ENCODE results near the gene CYP26A1. TPM values are rescaled to one million over a fixed set of nuclear protein-coding genes. Genes with fewer than 3 reads are reported as not detected.

Gene CYP26A1
- total and polyA plus RNA-seq, 2 donors = 1.2 to 7.8 TPM

DNA sequence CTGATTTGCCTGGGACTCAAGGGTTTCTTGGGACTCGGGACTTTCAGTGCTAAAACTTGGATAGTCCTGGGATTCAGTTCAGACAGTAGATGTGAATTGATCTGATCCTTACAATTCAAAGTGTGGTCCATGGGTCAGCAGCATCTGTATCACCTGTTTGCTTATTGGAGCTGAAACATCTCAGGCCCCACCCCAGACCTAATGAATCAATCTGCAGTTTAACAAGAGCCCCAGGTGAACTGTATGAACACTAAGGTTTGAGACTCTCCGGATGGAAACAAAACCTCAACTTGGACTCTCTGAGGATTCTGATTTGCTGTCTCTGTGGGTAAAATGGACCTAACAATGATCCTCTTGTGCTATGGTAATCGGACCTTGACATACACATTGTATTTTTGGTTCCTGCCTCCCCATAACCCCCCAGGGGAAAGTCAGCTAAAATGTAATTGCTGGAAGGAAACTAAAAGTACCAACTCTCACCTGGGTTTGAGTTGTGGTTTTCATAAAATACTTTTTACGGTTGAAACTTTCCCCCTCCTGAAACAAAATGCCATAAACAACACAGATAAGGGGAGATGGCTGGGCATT is 11.7 kb downstream of the CYP26A1 start:
- H3K4me1 ChIP-seq (ENCODE audit: control insufficient read depth in 2 of 2, insufficient read depth in 2 of 2, low read length in 2 of 2) = peaks cover 0 to 2% of the 10 kb centered on the region in 2 donors
- peaks cover 0 to 14% of the 10 kb centered on the region in 2 donors for H3K27me3 ChIP-seq (ENCODE audit: control insufficient read depth in 2 of 2, insufficient read depth in 1 of 2, low read length in 1 of 2)
- no peaks in the 10 kb centered on the region for H3K9me3 ChIP-seq (ENCODE audit: control insufficient read depth in 2 of 2, insufficient read depth in 1 of 2, low read length in 1 of 2)
- WGBS = 77% methylated on average over 4 of the region's 4 CpGs
- DNase-seq (ENCODE audit: low read depth in 6 of 9, low spot score in 9 of 9) = no peak
- H3K4me3 ChIP-seq (ENCODE audit: low read length in 2 of 2) = no peak overlapping the region
- H3K27ac ChIP-seq (ENCODE audit: low read depth in 1 of 2, low read length in 1 of 2) = no peak overlapping the region
- no peaks in the 10 kb centered on the region for H3K36me3 ChIP-seq (ENCODE audit: control insufficient read depth in 2 of 2, insufficient read depth in 2 of 2, low read length in 1 of 2)

DNA sequence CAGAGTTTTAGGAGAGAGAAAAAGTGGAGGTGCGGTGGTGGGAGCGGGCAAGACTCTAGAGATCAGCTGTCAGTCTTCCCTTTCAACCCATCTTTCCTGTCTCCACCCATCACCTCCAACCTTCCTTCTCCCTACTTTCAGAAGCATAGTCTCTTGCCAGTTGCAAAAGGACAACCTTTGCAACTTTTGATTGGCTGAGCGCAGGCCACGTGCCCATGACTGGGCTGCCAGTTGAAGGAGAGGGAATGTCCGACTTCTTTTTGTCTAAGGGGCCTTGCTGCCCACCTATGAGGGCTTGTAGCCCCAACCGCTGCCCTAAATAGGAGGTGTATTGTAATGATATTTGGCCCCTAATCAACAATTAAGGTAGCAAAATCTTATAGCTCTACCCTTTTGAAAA is 12.6 kb downstream of the CYP26A1 start:
- no peaks in the 10 kb centered on the region for H3K36me3 ChIP-seq (ENCODE audit: control insufficient read depth in 2 of 2, insufficient read depth in 2 of 2, low read length in 1 of 2)
- H3K27me3 ChIP-seq (ENCODE audit: control insufficient read depth in 2 of 2, insufficient read depth in 1 of 2, low read length in 1 of 2) = peaks cover 0 to 8% of the 10 kb centered on the region in 2 donors
- no peaks in the 10 kb centered on the region for H3K4me1 ChIP-seq (ENCODE audit: control insufficient read depth in 2 of 2, insufficient read depth in 2 of 2, low read length in 2 of 2)
- 98% methylated on average over 6 of the region's 6 CpGs for WGBS
- H3K4me3 ChIP-seq (ENCODE audit: low read length in 2 of 2) = no peak overlapping the region
- DNase-seq (ENCODE audit: low read depth in 6 of 9, low spot score in 9 of 9) = no peak
- no peak overlapping the region for H3K27ac ChIP-seq (ENCODE audit: low read depth in 1 of 2, low read length in 1 of 2)
- no peaks in the 10 kb centered on the region for H3K9me3 ChIP-seq (ENCODE audit: control insufficient read depth in 2 of 2, insufficient read depth in 1 of 2, low read length in 1 of 2)

DNA sequence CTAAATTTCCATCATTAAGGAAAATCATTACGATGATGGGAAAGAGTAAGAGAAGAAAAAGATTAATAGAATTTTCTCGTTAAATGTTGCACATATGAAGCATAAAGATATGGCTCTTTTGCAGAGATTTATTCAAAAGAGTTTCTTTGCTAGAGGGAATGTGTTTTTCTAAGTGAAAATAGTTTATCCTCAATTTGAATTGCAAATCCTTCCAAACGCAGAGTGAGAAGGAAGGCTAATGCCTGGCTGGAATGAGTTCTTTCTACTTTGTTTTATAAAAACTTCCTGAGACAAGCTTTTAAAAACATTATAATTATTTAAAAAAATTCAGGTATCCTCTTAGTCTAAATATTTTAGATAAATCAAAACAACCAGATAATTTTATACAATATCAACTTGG is 14.2 kb downstream of the CYP26A1 start:
- Histone ChIP-seq H3K27me3 (ENCODE audit: control insufficient read depth in 2 of 2, insufficient read depth in 1 of 2, low read length in 1 of 2) (peaks cover 0 to 4% of the 10 kb centered on the region in 2 donors), H3K36me3 (ENCODE audit: control insufficient read depth in 2 of 2, insufficient read depth in 2 of 2, low read length in 1 of 2) (no peaks in the 10 kb centered on the region), H3K4me3 (ENCODE audit: low read length in 2 of 2) (no peak overlapping the region), H3K4me1 (ENCODE audit: control insufficient read depth in 2 of 2, insufficient read depth in 2 of 2, low read length in 2 of 2) (no peaks in the 10 kb centered on the region), H3K9me3 (ENCODE audit: control insufficient read depth in 2 of 2, insufficient read depth in 1 of 2, low read length in 1 of 2) (no peaks in the 10 kb centered on the region), H3K27ac (ENCODE audit: low read depth in 1 of 2, low read length in 1 of 2) (no peak overlapping the region)
- no peak for DNase-seq (ENCODE audit: low read depth in 6 of 9, low spot score in 9 of 9)
- 97% methylated on average over 3 of the region's 3 CpGs for WGBS

GRCh38 chr10:93088466-93088865 is 14.8 kb downstream of the CYP26A1 start:
- no peak for DNase-seq (ENCODE audit: low read depth in 6 of 9, low spot score in 9 of 9)

DNA sequence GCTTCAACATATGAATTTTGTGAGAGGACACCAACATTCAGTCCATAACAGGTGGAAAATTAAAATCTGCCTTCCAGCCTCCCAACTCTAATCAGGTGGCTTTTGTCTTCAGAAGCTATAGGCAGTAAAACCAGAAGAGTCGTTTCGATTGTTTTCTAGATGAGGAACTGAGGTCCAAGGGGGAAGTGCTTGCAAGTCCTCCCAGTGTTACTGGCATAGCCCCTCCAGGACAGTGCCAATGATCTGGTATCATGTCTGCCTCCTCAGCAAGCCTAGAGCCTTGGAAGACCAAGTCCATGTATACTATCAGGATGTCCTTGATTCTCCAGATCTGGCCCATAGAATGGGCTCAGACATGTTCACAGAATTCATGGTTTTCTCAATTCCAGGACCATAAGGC is 16.9 kb downstream of the CYP26A1 start:
- no peak for DNase-seq (ENCODE audit: low read depth in 6 of 9, low spot score in 9 of 9)
- 64% methylated on average over 2 of the region's 2 CpGs for WGBS
- H3K4me3 ChIP-seq (ENCODE audit: low read length in 2 of 2) = no peak overlapping the region
- no peaks in the 10 kb centered on the region for H3K36me3 ChIP-seq (ENCODE audit: control insufficient read depth in 2 of 2, insufficient read depth in 2 of 2, low read length in 1 of 2)
- H3K27me3 ChIP-seq (ENCODE audit: control insufficient read depth in 2 of 2, insufficient read depth in 1 of 2, low read length in 1 of 2) = peaks cover 0 to 4% of the 10 kb centered on the region in 2 donors
- H3K4me1 ChIP-seq (ENCODE audit: control insufficient read depth in 2 of 2, insufficient read depth in 2 of 2, low read length in 2 of 2) = no peaks in the 10 kb centered on the region
- H3K9me3 ChIP-seq (ENCODE audit: control insufficient read depth in 2 of 2, insufficient read depth in 1 of 2, low read length in 1 of 2) = no peaks in the 10 kb centered on the region
- no peak overlapping the region for H3K27ac ChIP-seq (ENCODE audit: low read depth in 1 of 2, low read length in 1 of 2)

More at GRCh38 chr10:93088466-93088865, 14.8 kb downstream of the CYP26A1 start:
- Histone ChIP-seq H3K9me3 (ENCODE audit: control insufficient read depth in 2 of 2, insufficient read depth in 1 of 2, low read length in 1 of 2) (no peaks in the 10 kb centered on the region), H3K27me3 (ENCODE audit: control insufficient read depth in 2 of 2, insufficient read depth in 1 of 2, low read length in 1 of 2) (peaks cover 0 to 4% of the 10 kb centered on the region in 2 donors), H3K36me3 (ENCODE audit: control insufficient read depth in 2 of 2, insufficient read depth in 2 of 2, low read length in 1 of 2) (no peaks in the 10 kb centered on the region), H3K27ac (ENCODE audit: low read depth in 1 of 2, low read length in 1 of 2) (no peak overlapping the region), H3K4me3 (ENCODE audit: low read length in 2 of 2) (no peak overlapping the region), H3K4me1 (ENCODE audit: control insufficient read depth in 2 of 2, insufficient read depth in 2 of 2, low read length in 2 of 2) (no peaks in the 10 kb centered on the region)
- 90% methylated on average over 4 of the region's 4 CpGs for WGBS

GRCh38 chr10:93091960-93092359 is 18.3 kb downstream of the CYP26A1 start:
- Histone ChIP-seq H3K4me1 (ENCODE audit: control insufficient read depth in 2 of 2, insufficient read depth in 2 of 2, low read length in 2 of 2) (no peaks in the 10 kb centered on the region), H3K9me3 (ENCODE audit: control insufficient read depth in 2 of 2, insufficient read depth in 1 of 2, low read length in 1 of 2) (no peaks in the 10 kb centered on the region), H3K36me3 (ENCODE audit: control insufficient read depth in 2 of 2, insufficient read depth in 2 of 2, low read length in 1 of 2) (no peaks in the 10 kb centered on the region), H3K27ac (ENCODE audit: low read depth in 1 of 2, low read length in 1 of 2) (no peak overlapping the region), H3K4me3 (ENCODE audit: low read length in 2 of 2) (no peak overlapping the region), H3K27me3 (ENCODE audit: control insufficient read depth in 2 of 2, insufficient read depth in 1 of 2, low read length in 1 of 2) (peaks cover 0 to 4% of the 10 kb centered on the region in 2 donors)
- no peak for DNase-seq (ENCODE audit: low read depth in 6 of 9, low spot score in 9 of 9)
- 98% methylated on average over 3 of the region's 3 CpGs for whole genome bisulfite sequencing

GRCh38 chr10:93095225-93095624 is 21.5 kb downstream of the CYP26A1 start:
- H3K4me3 ChIP-seq (ENCODE audit: low read length in 2 of 2) = no peak overlapping the region
- H3K36me3 ChIP-seq (ENCODE audit: control insufficient read depth in 2 of 2, insufficient read depth in 2 of 2, low read length in 1 of 2) = no peaks in the 10 kb centered on the region
- WGBS = 98% methylated on average over 1 of the region's 1 CpG
- H3K4me1 ChIP-seq (ENCODE audit: control insufficient read depth in 2 of 2, insufficient read depth in 2 of 2, low read length in 2 of 2) = no peaks in the 10 kb centered on the region
- no peaks in the 10 kb centered on the region for H3K9me3 ChIP-seq (ENCODE audit: control insufficient read depth in 2 of 2, insufficient read depth in 1 of 2, low read length in 1 of 2)
- no peak overlapping the region for H3K27ac ChIP-seq (ENCODE audit: low read depth in 1 of 2, low read length in 1 of 2)
- no peak for DNase-seq (ENCODE audit: low read depth in 6 of 9, low spot score in 9 of 9)
- no peaks in the 10 kb centered on the region for H3K27me3 ChIP-seq (ENCODE audit: control insufficient read depth in 2 of 2, insufficient read depth in 1 of 2, low read length in 1 of 2)

DNA sequence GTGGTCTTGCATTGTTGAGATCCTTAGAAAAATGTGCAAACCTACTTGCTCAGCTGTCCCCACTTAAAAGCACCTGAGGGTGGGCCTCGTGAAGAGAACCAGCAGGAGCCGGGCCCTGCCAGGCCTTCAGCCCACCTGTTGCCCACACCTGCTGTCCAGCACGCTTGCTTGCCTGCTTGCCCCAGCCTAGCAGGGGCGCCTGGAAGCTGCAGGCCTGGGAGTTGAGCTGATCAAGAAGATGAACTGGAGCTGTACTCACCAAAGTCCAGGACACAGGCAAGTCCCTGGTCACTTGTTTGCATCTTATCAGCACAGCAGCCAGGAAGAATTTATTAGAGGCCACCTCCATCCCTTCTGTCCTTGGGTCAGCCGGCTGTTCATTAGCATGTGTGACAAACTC is 23.2 kb downstream of the CYP26A1 start:
- Histone ChIP-seq H3K27ac (ENCODE audit: low read depth in 1 of 2, low read length in 1 of 2) (no peak overlapping the region), H3K36me3 (ENCODE audit: control insufficient read depth in 2 of 2, insufficient read depth in 2 of 2, low read length in 1 of 2) (no peaks in the 10 kb centered on the region), H3K4me3 (ENCODE audit: low read length in 2 of 2) (no peak overlapping the region), H3K4me1 (ENCODE audit: control insufficient read depth in 2 of 2, insufficient read depth in 2 of 2, low read length in 2 of 2) (no peaks in the 10 kb centered on the region), H3K9me3 (ENCODE audit: control insufficient read depth in 2 of 2, insufficient read depth in 1 of 2, low read length in 1 of 2) (no peaks in the 10 kb centered on the region), H3K27me3 (ENCODE audit: control insufficient read depth in 2 of 2, insufficient read depth in 1 of 2, low read length in 1 of 2) (no peaks in the 10 kb centered on the region)
- no peak for DNase-seq (ENCODE audit: low read depth in 6 of 9, low spot score in 9 of 9)
- WGBS = 92% methylated on average over 5 of the region's 5 CpGs

- Histone ChIP-seq H3K27ac (ENCODE audit: low read depth in 1 of 2, low read length in 1 of 2) (no peak overlapping the region), H3K4me3 (ENCODE audit: low read length in 2 of 2) (no peak overlapping the region), H3K27me3 (ENCODE audit: control insufficient read depth in 2 of 2, insufficient read depth in 1 of 2, low read length in 1 of 2) (no peaks in the 10 kb centered on the region), H3K36me3 (ENCODE audit: control insufficient read depth in 2 of 2, insufficient read depth in 2 of 2, low read length in 1 of 2) (no peaks in the 10 kb centered on the region), H3K9me3 (ENCODE audit: control insufficient read depth in 2 of 2, insufficient read depth in 1 of 2, low read length in 1 of 2) (no peaks in the 10 kb centered on the region), H3K4me1 (ENCODE audit: control insufficient read depth in 2 of 2, insufficient read depth in 2 of 2, low read length in 2 of 2) (no peaks in the 10 kb centered on the region)
- WGBS = 94% methylated on average over 9 of the region's 9 CpGs
- DNase-seq (ENCODE audit: low read depth in 6 of 9, low spot score in 9 of 9) = no peak
Measured at GRCh38 chr10:93097386-93097785, 23.7 kb downstream of the CYP26A1 start.
